Karpas-422 (cell line): Measurements from ENCODE around the gene ARSB. TPM values are rescaled to one million over a fixed set of nuclear protein-coding genes. Genes with fewer than 3 reads are reported as not detected.

Experiments
- DNase-seq: peaks from one replicate; pipeline ENCODE4 v3.0.0-alpha.2; 2015
- H2AFZ ChIP-seq: fragments of 200-600 bp; sonication (generic); 2 replicates; pipeline ENCODE4 v1.6.1; 2014; ENCODE audit warnings: antibody characterized with exemption, low read length, mixed read lengths
- H3K27ac ChIP-seq: fragments of 200-600 bp; sonication (generic); 2 replicates; pipeline ENCODE4 v1.5.1; 2014; ENCODE audit warnings: mild to moderate bottlenecking, low read length, moderate library complexity
- H3K27me3 ChIP-seq: fragments of 200-600 bp; sonication (generic); 2 replicates; pipeline ENCODE4 v1.6.1; 2014; ENCODE audit warnings: low read length, mixed read lengths
- H3K36me3 ChIP-seq: fragments of 200-600 bp; sonication (generic); 2 replicates; pipeline ENCODE4 v1.6.1; 2014; ENCODE audit warnings: low read length, mixed read lengths; ENCODE audit not compliant: insufficient read depth
- H3K4me1 ChIP-seq: fragments of 200-600 bp; sonication (generic); 2 replicates; pipeline ENCODE4 v1.6.1; 2014; ENCODE audit warnings: mild to moderate bottlenecking, low read length, mixed read lengths
- H3K4me2 ChIP-seq: fragments of 200-600 bp; sonication (generic); 2 replicates; pipeline ENCODE4 v1.6.1; 2014; ENCODE audit warnings: low read length, low read depth, mild to moderate bottlenecking; ENCODE audit not compliant: poor library complexity, severe bottlenecking
- H3K4me3 ChIP-seq: fragments of 200-600 bp; sonication (generic); 2 replicates; pipeline ENCODE4 v1.5.1; 2014; ENCODE audit warnings: mild to moderate bottlenecking, antibody characterized with exemption, low read length, mixed read lengths
- H3K79me2 ChIP-seq: fragments of 200-600 bp; sonication (generic); 2 replicates; pipeline ENCODE4 v1.6.1; 2014; ENCODE audit warnings: mild to moderate bottlenecking, low read length, mixed read lengths
- H3K9ac ChIP-seq: fragments of 200-600 bp; sonication (generic); 2 replicates; pipeline ENCODE4 v1.6.0; 2014; ENCODE audit warnings: low read length
- H3K9me2 ChIP-seq: fragments of 200-600 bp; sonication (generic), shearing (Covaris generic); replicated peaks from 2 replicates; pipeline ENCODE4 v1.6.0; 2014; ENCODE audit warnings: mild to moderate bottlenecking, low read length, moderate library complexity; ENCODE audit not compliant: insufficient read depth
- H3K9me3 ChIP-seq: fragments of 300-700, 200-600 bp; sonication (generic); 2 replicates; pipeline ENCODE4 v1.6.1; 2014; ENCODE audit warnings: low read length, mixed read lengths
- H4K20me1 ChIP-seq: fragments of 200-600 bp; sonication (generic); 2 replicates; pipeline ENCODE4 v1.6.1; 2014; ENCODE audit warnings: mild to moderate bottlenecking, antibody characterized with exemption, low read length, low read depth; ENCODE audit not compliant: insufficient read depth
- total RNA-seq: library from RNA; depleted of rRNA; stranded (reverse); fragments of >200 nt; shearing (Covaris generic); gene quantifications from 2 replicates; pipeline ENCODE4 v1.2.3, GENCODE V29; 2014; ENCODE audit warnings: low replicate concordance

The ARSB gene
- total RNA-seq, 1 experiment from 2014 or later: 10.8 TPM

DNA sequence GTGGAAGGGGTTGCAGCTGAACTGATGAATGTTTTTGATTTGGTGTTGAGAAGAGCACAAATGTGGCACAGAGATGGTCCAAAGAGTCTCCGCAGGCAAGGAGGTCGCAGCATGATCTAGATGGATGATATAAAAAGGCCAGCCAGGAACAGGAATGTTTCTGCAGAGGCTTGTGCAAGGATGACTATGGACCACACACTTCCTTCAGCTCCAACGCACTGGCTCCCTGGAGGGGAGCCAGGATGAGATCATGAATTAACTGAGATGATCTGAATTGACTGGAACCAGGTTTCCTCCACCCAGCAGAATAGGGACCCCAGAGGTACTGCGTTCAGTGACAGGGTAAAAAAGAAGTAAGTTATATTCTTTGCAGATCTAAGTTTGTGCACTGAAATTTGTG lies 89.0 kb downstream of the ARSB start:
- no peaks in the 10 kb centered on the region for H3K9me2 ChIP-seq
- no peak overlapping the region for H3K4me3 ChIP-seq
- H3K79me2 ChIP-seq: no peaks in the 10 kb centered on the region
- DNase-seq: no peak
- no peaks in the 10 kb centered on the region; the same call in 1 of the 2 replicates for H4K20me1 ChIP-seq
- no peaks in the 10 kb centered on the region for H3K9me3 ChIP-seq
- no peak overlapping the region for H3K9ac ChIP-seq
- H3K4me2 ChIP-seq: no peak overlapping the region
- no peak overlapping the region for H2AFZ ChIP-seq
- H3K36me3 ChIP-seq: no peaks in the 10 kb centered on the region
- no peaks in the 10 kb centered on the region for H3K27me3 ChIP-seq
- H3K4me1 ChIP-seq: no peaks in the 10 kb centered on the region
- no peak overlapping the region for H3K27ac ChIP-seq

DNA sequence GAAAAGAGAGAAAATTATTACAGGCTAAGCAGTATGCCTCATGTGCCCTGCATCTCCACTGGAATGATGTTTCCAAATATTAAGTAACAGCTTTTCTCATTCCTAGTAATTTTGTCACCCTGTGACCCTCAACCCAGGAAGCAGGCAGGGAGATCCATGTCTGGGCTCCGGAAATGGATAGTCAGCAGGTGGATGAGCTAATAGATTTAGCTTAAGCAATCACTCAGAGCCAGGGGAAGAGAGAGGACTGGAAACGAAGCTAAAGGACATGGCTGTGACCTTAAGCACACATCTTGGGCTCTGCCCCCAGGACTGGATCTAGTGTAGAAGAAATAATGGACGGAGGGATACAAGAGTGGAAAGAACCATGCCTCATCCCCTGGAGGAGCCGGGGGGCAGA lies 89.5 kb downstream of the ARSB start:
- Histone ChIP-seq H3K9me3 (no peaks in the 10 kb centered on the region), H4K20me1 (no peaks in the 10 kb centered on the region; the same call in 1 of the 2 replicates), H3K27ac (no peak overlapping the region), H3K79me2 (no peaks in the 10 kb centered on the region), H3K36me3 (no peaks in the 10 kb centered on the region), H3K9ac (no peak overlapping the region), H3K4me2 (no peak overlapping the region), H3K9me2 (no peaks in the 10 kb centered on the region), H3K4me3 (no peak overlapping the region), H3K4me1 (no peaks in the 10 kb centered on the region), H3K27me3 (no peaks in the 10 kb centered on the region), H2AFZ (no peak overlapping the region)
- DNase-seq: no peak

DNA sequence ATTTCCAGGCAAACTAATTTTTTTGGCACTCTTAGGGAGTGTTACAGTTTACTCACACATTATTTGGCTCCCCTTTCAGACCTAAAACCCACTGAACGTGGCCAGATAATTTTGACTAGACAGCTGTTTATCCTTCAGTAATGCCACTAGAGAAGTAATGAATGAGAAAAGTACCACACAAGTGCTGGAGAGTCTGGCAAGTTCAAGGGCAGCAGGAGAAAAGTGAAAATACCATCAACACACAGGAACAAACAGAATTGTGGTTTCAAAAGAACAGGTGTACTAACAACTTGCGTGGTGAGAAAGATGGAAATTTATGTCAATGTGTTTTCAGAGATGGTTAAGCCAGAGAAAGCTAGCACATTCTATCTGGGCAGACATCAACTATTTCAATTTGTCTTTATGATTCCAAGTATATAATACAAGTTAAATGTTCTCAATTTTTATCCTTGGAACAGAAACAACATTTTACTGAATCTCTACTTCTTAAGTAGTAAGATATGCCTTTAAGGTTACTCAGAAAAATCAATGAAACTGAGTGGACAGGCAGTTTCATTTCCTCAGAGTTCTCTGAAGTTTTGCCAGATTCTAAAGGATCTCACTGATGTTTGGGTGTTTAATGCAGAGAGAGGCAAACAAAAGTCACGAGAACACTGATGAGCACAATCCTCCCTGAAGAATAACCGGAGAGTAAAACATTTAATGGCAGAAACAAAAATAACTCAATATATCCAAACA lies 91.0 kb downstream of the ARSB start:
- no peaks in the 10 kb centered on the region; the same call in 1 of the 2 replicates for H4K20me1 ChIP-seq
- H2AFZ ChIP-seq: no peak overlapping the region
- H3K36me3 ChIP-seq: no peaks in the 10 kb centered on the region
- H3K79me2 ChIP-seq: no peaks in the 10 kb centered on the region
- no peaks in the 10 kb centered on the region for H3K9me3 ChIP-seq
- no peaks in the 10 kb centered on the region for H3K27me3 ChIP-seq
- H3K4me3 ChIP-seq: no peak overlapping the region
- H3K4me1 ChIP-seq: no peaks in the 10 kb centered on the region
- H3K4me2 ChIP-seq: no peak overlapping the region
- no peaks in the 10 kb centered on the region for H3K9me2 ChIP-seq
- H3K27ac ChIP-seq: no peak overlapping the region
- no peak for DNase-seq
- no peak overlapping the region for H3K9ac ChIP-seq

- no peak overlapping the region for H3K4me3 ChIP-seq
- no peak overlapping the region for H3K9ac ChIP-seq
- H2AFZ ChIP-seq: no peak overlapping the region
- H3K9me3 ChIP-seq: no peaks in the 10 kb centered on the region
- H4K20me1 ChIP-seq: no peaks in the 10 kb centered on the region; the same call in 1 of the 2 replicates
- no peaks in the 10 kb centered on the region for H3K27me3 ChIP-seq
- no peak for DNase-seq
- no peaks in the 10 kb centered on the region for H3K79me2 ChIP-seq
- no peak overlapping the region for H3K27ac ChIP-seq
- H3K4me2 ChIP-seq: no peak overlapping the region
- H3K36me3 ChIP-seq: no peaks in the 10 kb centered on the region
- H3K4me1 ChIP-seq: peaks cover 4% of the 10 kb centered on the region
- no peaks in the 10 kb centered on the region for H3K9me2 ChIP-seq
Measured at GRCh38 chr5:78890667-78891379, 94.3 kb downstream of the ARSB start.

DNA sequence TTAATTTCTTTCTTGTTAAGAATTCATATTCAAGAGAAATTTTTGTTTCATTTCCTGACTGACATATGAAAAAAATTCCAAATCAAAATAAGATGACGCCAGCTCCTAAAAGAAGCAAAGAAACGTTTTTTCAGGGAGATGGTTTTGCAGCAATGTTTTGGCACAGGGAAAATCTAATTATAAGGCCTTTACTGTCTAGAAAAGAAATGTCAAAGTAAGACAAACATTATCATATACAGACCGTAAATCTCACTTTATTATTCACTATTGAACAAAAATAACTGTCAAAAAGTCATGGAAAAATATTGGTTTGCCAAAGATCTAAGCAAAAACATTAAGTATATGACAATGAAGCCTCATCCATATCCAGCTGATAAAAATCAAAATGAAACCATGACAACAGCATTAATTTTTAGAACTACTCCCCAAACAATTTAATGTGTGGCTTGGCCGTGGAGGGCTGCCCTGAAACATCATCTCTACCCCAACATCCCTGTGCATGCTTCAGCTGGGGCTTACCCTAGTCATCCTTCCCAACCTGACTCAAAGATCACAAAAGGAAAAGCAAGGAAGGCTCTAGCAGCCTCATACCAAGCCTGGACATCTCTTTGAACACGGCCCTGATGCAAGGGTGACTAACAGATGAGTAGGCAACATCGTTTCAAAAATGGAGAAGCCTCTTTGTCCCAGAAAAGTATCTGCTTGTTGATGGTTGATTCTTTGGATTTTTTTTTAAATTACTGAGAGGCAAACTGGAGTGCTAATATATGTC lies 95.6 kb downstream of the ARSB start:
- H3K4me2 ChIP-seq: no peak overlapping the region
- peaks cover 4% of the 10 kb centered on the region for H3K4me1 ChIP-seq
- no peaks in the 10 kb centered on the region for H3K9me2 ChIP-seq
- no peak overlapping the region for H3K27ac ChIP-seq
- no peaks in the 10 kb centered on the region for H3K27me3 ChIP-seq
- H3K79me2 ChIP-seq: no peaks in the 10 kb centered on the region
- H3K9me3 ChIP-seq: no peaks in the 10 kb centered on the region
- H3K9ac ChIP-seq: no peak overlapping the region
- H3K4me3 ChIP-seq: no peak overlapping the region
- no peak overlapping the region for H2AFZ ChIP-seq
- H4K20me1 ChIP-seq: no peaks in the 10 kb centered on the region; the same call in 1 of the 2 replicates
- H3K36me3 ChIP-seq: no peaks in the 10 kb centered on the region
- no peak for DNase-seq

- H3K4me3 ChIP-seq: no peak overlapping the region
- no peak for DNase-seq
- no peaks in the 10 kb centered on the region for H3K9me3 ChIP-seq
- H3K36me3 ChIP-seq: no peaks in the 10 kb centered on the region
- H4K20me1 ChIP-seq: no peaks in the 10 kb centered on the region
- peaks cover 4% of the 10 kb centered on the region for H3K4me1 ChIP-seq
- H3K79me2 ChIP-seq: no peaks in the 10 kb centered on the region
- no peaks in the 10 kb centered on the region for H3K9me2 ChIP-seq
- no peak overlapping the region for H2AFZ ChIP-seq
- H3K27ac ChIP-seq: no peak overlapping the region
- no peak overlapping the region for H3K9ac ChIP-seq
- no peak overlapping the region for H3K4me2 ChIP-seq
- H3K27me3 ChIP-seq: no peaks in the 10 kb centered on the region
Measured at GRCh38 chr5:78888580-78889368, 96.3 kb downstream of the ARSB start.

- Histone ChIP-seq H3K4me2 (no peak overlapping the region), H4K20me1 (no peaks in the 10 kb centered on the region), H3K9me2 (no peaks in the 10 kb centered on the region), H2AFZ (no peak overlapping the region), H3K9ac (no peak overlapping the region), H3K9me3 (no peaks in the 10 kb centered on the region), H3K79me2 (no peaks in the 10 kb centered on the region), H3K4me1 (peaks cover 4% of the 10 kb centered on the region), H3K27me3 (no peaks in the 10 kb centered on the region), H3K36me3 (no peaks in the 10 kb centered on the region), H3K27ac (no peak overlapping the region), H3K4me3 (no peak overlapping the region)
- DNase-seq: no peak
Measured at GRCh38 chr5:78887384-78888118, 97.6 kb downstream of the ARSB start.
